Hepatocyte (in vitro differentiated cells): Measurements from ENCODE around the gene RBM33.

Experiments
- EZH2 ChIP-seq: fragments of 200-600 bp; sonication (generic); IDR thresholded peaks from 2 replicates; pipeline ENCODE4 v1.6.1; 2016; ENCODE audit warnings: antibody characterized with exemption, mild to moderate bottlenecking, borderline replicate concordance
- EZH2phosphoT487 ChIP-seq: fragments of 200-600 bp; sonication (generic); IDR thresholded peaks from one replicate; pipeline ENCODE4 v1.6.1; 2018; ENCODE audit warnings: antibody characterized with exemption, mild to moderate bottlenecking, low read depth, moderate library complexity; ENCODE audit not compliant: unreplicated experiment, severe bottlenecking
- TF ChIP-seq, protein P1 (sequence below): fragments of 200-600 bp; sonication (generic); IDR thresholded peaks from 2 replicates; pipeline ENCODE4 v1.5.1; 2016; ENCODE audit warnings: antibody characterized with exemption, mild to moderate bottlenecking; ENCODE audit not compliant: poor library complexity

DNA sequence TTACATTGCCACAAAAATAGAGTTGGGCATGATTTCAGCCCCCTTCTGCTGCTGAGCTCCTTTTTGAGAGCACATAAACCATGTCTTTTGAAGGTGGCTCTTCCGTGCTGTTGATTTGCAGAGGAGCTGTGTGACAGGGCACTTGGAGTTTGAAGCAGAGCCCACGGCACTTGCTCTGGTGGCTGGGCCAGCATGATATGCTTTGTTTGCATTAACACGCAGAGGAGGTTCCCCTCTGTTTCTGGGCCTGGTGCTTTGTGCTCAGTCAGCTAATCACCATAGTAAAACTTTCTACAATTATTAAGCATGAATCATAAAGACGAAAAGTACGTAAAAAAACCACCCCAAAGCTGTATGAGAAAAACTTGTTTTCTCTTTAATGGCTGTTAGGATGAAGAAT is 40.1 kb downstream of the RBM33 start:
- TF ChIP-seq, protein P1, sequence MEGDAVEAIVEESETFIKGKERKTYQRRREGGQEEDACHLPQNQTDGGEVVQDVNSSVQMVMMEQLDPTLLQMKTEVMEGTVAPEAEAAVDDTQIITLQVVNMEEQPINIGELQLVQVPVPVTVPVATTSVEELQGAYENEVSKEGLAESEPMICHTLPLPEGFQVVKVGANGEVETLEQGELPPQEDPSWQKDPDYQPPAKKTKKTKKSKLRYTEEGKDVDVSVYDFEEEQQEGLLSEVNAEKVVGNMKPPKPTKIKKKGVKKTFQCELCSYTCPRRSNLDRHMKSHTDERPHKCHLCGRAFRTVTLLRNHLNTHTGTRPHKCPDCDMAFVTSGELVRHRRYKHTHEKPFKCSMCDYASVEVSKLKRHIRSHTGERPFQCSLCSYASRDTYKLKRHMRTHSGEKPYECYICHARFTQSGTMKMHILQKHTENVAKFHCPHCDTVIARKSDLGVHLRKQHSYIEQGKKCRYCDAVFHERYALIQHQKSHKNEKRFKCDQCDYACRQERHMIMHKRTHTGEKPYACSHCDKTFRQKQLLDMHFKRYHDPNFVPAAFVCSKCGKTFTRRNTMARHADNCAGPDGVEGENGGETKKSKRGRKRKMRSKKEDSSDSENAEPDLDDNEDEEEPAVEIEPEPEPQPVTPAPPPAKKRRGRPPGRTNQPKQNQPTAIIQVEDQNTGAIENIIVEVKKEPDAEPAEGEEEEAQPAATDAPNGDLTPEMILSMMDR: no peak
- TF ChIP-seq EZH2: no peak
- no peak for TF ChIP-seq EZH2phosphoT487
